ENCODE measurements around the gene GORASP2.

The GORASP2 gene

DNA sequence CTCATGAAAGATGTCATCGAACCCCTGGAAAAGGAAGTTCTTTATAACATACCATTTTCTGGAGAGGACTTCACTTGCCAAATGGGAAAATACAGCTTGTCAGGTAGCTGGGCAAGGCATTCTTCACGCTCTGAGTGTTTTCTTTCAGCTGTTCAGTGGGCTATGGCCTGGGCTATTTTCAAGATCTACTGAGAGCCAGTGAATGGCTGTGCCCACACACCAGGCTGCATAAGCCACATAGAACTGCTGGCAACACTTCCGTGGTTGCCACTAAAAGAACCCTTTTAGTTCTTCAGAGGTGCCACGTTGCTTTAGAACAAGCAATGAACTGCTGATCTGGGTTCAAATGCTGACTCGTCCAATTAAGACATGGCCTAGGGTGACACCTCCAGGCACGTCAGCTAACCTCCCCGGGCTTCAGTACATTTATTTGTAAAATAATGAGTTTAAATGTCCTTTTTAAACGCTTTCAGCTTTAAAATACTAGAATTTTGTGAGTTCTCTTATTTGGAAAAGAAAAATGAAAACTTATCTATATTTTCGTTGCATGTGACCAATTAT, 36.6 kb upstream of the GORASP2 start:
- no peak for TF ChIP-seq EZH2 (IDR thresholded peaks at IDR 0.05; ENCODE audit: borderline replicate concordance, low read length)
- TF ChIP-seq, protein P1, sequence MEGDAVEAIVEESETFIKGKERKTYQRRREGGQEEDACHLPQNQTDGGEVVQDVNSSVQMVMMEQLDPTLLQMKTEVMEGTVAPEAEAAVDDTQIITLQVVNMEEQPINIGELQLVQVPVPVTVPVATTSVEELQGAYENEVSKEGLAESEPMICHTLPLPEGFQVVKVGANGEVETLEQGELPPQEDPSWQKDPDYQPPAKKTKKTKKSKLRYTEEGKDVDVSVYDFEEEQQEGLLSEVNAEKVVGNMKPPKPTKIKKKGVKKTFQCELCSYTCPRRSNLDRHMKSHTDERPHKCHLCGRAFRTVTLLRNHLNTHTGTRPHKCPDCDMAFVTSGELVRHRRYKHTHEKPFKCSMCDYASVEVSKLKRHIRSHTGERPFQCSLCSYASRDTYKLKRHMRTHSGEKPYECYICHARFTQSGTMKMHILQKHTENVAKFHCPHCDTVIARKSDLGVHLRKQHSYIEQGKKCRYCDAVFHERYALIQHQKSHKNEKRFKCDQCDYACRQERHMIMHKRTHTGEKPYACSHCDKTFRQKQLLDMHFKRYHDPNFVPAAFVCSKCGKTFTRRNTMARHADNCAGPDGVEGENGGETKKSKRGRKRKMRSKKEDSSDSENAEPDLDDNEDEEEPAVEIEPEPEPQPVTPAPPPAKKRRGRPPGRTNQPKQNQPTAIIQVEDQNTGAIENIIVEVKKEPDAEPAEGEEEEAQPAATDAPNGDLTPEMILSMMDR (IDR thresholded peaks at IDR 0.05; ENCODE audit: low read length) = no peak
- Histone ChIP-seq H3K9ac (ENCODE audit: low read length) (no peak overlapping the region), H3K79me2 (ENCODE audit: insufficient read depth, low read length) (no peaks in the 10 kb centered on the region), H3K36me3 (ENCODE audit: insufficient read depth, low read length) (no peaks in the 10 kb centered on the region), H3K27me3 (ENCODE audit: insufficient read depth, low read length) (no peaks in the 10 kb centered on the region), H3K4me3 (ENCODE audit: low read depth, low read length, poor library complexity, severe bottlenecking) (no peak overlapping the region), H4K20me1 (ENCODE audit: insufficient read depth, low read length) (no peaks in the 10 kb centered on the region), H2AFZ (ENCODE audit: low read length) (no peak overlapping the region), H3K4me1 (ENCODE audit: insufficient read depth, low read length, severe bottlenecking) (no peaks in the 10 kb centered on the region), H3F3A (ENCODE audit: insufficient read depth, low read length) (no peaks in the 10 kb centered on the region), H3K27ac (ENCODE audit: low read depth, low read length, poor library complexity, severe bottlenecking) (no peak overlapping the region), H3K9me3 (ENCODE audit: low read length) (no peaks in the 10 kb centered on the region), H3K4me2 (ENCODE audit: low read length) (no peak overlapping the region), H3K9me2 (ENCODE audit: low read depth, low read length) (no peaks in the 10 kb centered on the region)

DNA sequence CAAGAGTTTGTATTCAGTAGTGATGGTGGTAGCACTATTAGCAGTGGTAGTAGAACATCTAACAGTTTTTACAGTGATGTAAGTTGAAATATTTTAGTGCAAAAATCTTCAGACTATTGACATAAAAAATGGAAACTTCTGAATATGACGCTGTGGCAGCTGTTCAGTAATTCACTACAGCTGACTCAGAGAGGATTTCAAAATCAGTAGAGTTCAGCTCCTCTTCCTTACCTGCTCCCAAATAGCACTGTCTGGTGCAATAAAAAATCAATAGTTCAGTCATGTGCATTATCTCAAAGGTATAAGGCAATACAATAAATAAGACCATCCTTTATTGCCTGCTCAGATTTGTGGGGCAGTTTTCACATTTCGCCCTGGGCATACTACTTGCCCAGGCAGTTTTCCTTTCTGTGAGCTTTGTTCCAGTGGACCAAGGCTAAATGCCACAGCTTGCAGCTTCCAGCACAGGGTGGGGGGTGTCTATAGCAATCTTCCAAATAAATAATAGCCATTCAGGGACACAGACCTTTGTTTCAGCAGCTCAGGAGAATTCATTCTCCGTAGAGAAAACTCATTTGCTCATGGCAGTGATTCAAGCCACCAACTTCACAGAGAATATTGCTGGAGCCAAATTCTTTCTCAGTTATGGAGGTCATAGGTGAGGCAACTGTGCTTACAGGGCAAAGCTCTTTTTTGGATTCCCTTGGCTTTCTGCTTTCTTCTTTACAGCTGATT, 33.9 kb upstream of the GORASP2 start:
- Histone ChIP-seq H3K4me1 (ENCODE audit: insufficient read depth, low read length, severe bottlenecking) (no peaks in the 10 kb centered on the region), H3K27me3 (ENCODE audit: insufficient read depth, low read length) (no peaks in the 10 kb centered on the region), H3K36me3 (ENCODE audit: insufficient read depth, low read length) (no peaks in the 10 kb centered on the region), H3K9me3 (ENCODE audit: low read length) (no peaks in the 10 kb centered on the region), H3K4me2 (ENCODE audit: low read length) (no peak overlapping the region), H3F3A (ENCODE audit: insufficient read depth, low read length) (no peaks in the 10 kb centered on the region), H3K27ac (ENCODE audit: low read depth, low read length, poor library complexity, severe bottlenecking) (no peak overlapping the region), H3K79me2 (ENCODE audit: insufficient read depth, low read length) (no peaks in the 10 kb centered on the region), H3K9me2 (ENCODE audit: low read depth, low read length) (no peaks in the 10 kb centered on the region), H2AFZ (ENCODE audit: low read length) (no peak overlapping the region), H4K20me1 (ENCODE audit: insufficient read depth, low read length) (no peaks in the 10 kb centered on the region), H3K9ac (ENCODE audit: low read length) (no peak overlapping the region), H3K4me3 (ENCODE audit: low read depth, low read length, poor library complexity, severe bottlenecking) (no peak overlapping the region)
- TF ChIP-seq, protein P1 (IDR thresholded peaks at IDR 0.05; ENCODE audit: low read length) = no peak
- TF ChIP-seq EZH2 (IDR thresholded peaks at IDR 0.05; ENCODE audit: borderline replicate concordance, low read length) = no peak

DNA sequence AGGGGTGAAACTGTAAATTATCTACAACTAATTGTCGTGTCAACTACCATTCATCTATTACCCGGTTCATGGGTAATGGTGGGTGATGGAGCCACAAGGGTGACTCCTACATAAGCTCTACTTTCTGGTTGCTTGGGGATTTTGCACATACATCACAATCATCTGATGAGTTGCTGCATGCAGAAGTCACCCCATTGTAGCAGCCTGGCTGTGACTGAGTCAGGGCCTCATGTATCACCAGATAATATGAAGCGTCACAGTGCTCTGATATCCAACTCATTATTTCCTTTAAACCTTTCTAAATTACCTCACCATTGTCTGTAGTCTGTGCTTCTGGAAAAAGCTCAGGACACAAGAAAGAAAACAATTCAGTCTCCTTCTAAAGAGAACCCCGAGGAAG, 32.4 kb upstream of the GORASP2 start:
- H3K27me3 ChIP-seq (ENCODE audit: insufficient read depth, low read length) = no peaks in the 10 kb centered on the region
- H3K4me2 ChIP-seq (ENCODE audit: low read length) = no peak overlapping the region
- H2AFZ ChIP-seq (ENCODE audit: low read length) = no peak overlapping the region
- no peak overlapping the region for H3K27ac ChIP-seq (ENCODE audit: low read depth, low read length, poor library complexity, severe bottlenecking)
- H3K79me2 ChIP-seq (ENCODE audit: insufficient read depth, low read length) = no peaks in the 10 kb centered on the region
- H3F3A ChIP-seq (ENCODE audit: insufficient read depth, low read length) = no peaks in the 10 kb centered on the region
- no peaks in the 10 kb centered on the region for H3K9me3 ChIP-seq (ENCODE audit: low read length)
- no peaks in the 10 kb centered on the region for H3K9me2 ChIP-seq (ENCODE audit: low read depth, low read length)
- H3K4me3 ChIP-seq (ENCODE audit: low read depth, low read length, poor library complexity, severe bottlenecking) = no peak overlapping the region
- H3K36me3 ChIP-seq (ENCODE audit: insufficient read depth, low read length) = no peaks in the 10 kb centered on the region
- no peak overlapping the region for H3K9ac ChIP-seq (ENCODE audit: low read length)
- no peaks in the 10 kb centered on the region for H3K4me1 ChIP-seq (ENCODE audit: insufficient read depth, low read length, severe bottlenecking)
- H4K20me1 ChIP-seq (ENCODE audit: insufficient read depth, low read length) = no peaks in the 10 kb centered on the region
- TF ChIP-seq, protein P1 (IDR thresholded peaks at IDR 0.05; ENCODE audit: low read length) = no peak
- TF ChIP-seq EZH2 (IDR thresholded peaks at IDR 0.05; ENCODE audit: borderline replicate concordance, low read length) = no peak

All from OCI-LY1 (cell line).